ENCODE results near the gene TMEM42.

Gene TMEM42

DNA sequence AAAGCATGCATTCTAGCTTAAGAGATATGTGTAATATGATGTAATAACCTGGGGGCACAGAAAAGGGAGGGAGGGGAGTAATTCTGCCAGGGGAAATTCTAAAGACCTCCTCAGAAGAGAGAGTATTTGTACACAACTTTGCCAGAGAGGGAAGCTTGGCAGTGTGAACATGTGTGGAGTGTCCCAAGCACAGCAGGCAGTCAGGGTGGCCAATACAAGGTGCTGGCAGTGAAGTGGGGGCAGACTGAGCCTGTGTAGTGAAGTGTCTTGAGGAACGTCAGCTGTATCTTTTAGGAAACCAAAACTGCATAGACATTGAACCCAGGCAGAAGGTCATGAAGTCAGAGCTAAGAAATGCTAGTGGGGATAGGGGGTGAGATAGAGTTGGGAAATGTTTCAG is 29.7 kb upstream of the TMEM42 start:
- Histone ChIP-seq H3K4me3 (ENCODE audit: control insufficient read depth in 1 of 7, extremely low read depth in 1 of 7, insufficient read depth in 4 of 7, low read depth in 2 of 7, low read length in 6 of 7) (no peak overlapping the region), H3K27me3 (replicated peaks in 2 of 5; ENCODE audit: control insufficient read depth in 4 of 5, insufficient read depth in 5 of 5, low read length in 4 of 5) (no peaks in the 10 kb centered on the region), H3K9me3 (ENCODE audit: control extremely low read depth in 1 of 5, control insufficient read depth in 4 of 5, insufficient read depth in 2 of 5, low read depth in 1 of 5, low read length in 4 of 5) (peaks cover 5 to 13% (median 6%) of the 10 kb centered on the region in 5 experiments), H3K27ac (ENCODE audit: insufficient read depth in 1 of 2, low read depth in 1 of 2, low read length in 2 of 2, poor library complexity in 1 of 2, severe bottlenecking in 2 of 2) (no peak overlapping the region), H3K4me1 (ENCODE audit: control extremely low read depth in 1 of 4, control insufficient read depth in 4 of 4, insufficient read depth in 4 of 4, low read length in 3 of 4) (no peaks in the 10 kb centered on the region), H3K36me3 (ENCODE audit: control insufficient read depth in 4 of 4, insufficient read depth in 4 of 4, low read length in 3 of 4) (peaks cover 7 to 60% (median 39%) of the 10 kb centered on the region in 4 experiments)
- 100% methylated on average over 1 of the region's 1 CpG for WGBS (ENCODE audit: insufficient coverage)
- POLR2A ChIA-PET: no interaction called here
- CTCF ChIA-PET: interaction anchor here (1.3 kb wide), 1 partner anchor 9 kb away, joined by 3 read pairs; no protein-coding TSS in a partner anchor
- no peak for DNase-seq

DNA sequence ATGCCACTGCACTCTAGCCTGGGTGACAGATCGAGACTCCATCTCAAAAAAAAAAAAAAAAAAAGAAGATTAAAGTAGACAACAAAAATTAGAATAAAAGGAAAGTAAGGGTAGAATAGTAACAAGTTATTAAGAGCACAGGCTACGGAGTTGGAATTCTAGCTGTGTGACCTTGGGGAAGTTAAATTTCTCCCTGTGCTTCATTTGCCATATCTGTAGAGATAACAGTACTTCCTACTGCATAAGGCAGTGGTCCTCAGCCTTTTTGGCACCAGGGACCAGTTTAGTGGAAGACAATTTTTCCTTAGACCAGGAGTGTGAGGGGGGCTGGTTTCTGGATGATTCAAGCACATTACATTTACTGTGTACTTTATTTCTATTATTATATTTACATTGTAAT is 28.7 kb upstream of the TMEM42 start:
- peaks cover 14 to 68% (median 42%) of the 10 kb centered on the region in 4 experiments for H3K36me3 ChIP-seq (ENCODE audit: control insufficient read depth in 4 of 4, insufficient read depth in 4 of 4, low read length in 3 of 4)
- no peaks in the 10 kb centered on the region for H3K4me1 ChIP-seq (ENCODE audit: control extremely low read depth in 1 of 4, control insufficient read depth in 4 of 4, insufficient read depth in 4 of 4, low read length in 3 of 4)
- WGBS (ENCODE audit: insufficient coverage): 86% methylated on average over 1 of the region's 2 CpGs
- H3K27ac ChIP-seq (ENCODE audit: insufficient read depth in 1 of 2, low read depth in 1 of 2, low read length in 2 of 2, poor library complexity in 1 of 2, severe bottlenecking in 2 of 2): no peak overlapping the region
- H3K9me3 ChIP-seq (ENCODE audit: control extremely low read depth in 1 of 5, control insufficient read depth in 4 of 5, insufficient read depth in 2 of 5, low read depth in 1 of 5, low read length in 4 of 5): peaks cover 6 to 19% (median 10%) of the 10 kb centered on the region in 5 experiments
- ChIA-PET POLR2A (no interaction called here), CTCF (interaction anchor here (0.6 kb wide), 1 partner anchor 394 kb away, joined by 3 read pairs; no protein-coding TSS in a partner anchor)
- DNase-seq: no peak
- H3K4me3 ChIP-seq (ENCODE audit: control insufficient read depth in 1 of 7, extremely low read depth in 1 of 7, insufficient read depth in 4 of 7, low read depth in 2 of 7, low read length in 6 of 7): no peak overlapping the region
- H3K27me3 ChIP-seq (replicated peaks in 2 of 5; ENCODE audit: control insufficient read depth in 4 of 5, insufficient read depth in 5 of 5, low read length in 4 of 5): no peaks in the 10 kb centered on the region

DNA sequence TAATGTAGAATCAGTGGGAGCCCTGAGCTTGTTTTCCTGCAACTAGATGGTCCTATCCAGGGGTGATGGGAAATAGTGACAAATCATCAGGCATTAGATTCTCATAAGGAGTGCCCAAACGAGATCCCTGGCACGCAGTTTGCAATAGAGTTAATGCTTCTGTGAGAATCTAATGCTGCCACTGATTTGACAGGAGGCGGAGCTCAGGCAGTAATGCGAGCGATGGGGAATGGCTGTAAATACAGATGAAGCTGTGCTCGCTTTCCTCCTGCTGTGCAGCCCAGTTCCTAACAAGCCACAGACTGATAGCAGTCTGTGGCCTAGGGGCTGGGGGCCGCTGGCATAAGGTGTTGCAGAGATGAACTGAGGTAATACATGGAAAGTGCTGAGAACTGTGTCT is 28.3 kb upstream of the TMEM42 start:
- Histone ChIP-seq H3K27ac (ENCODE audit: insufficient read depth in 1 of 2, low read depth in 1 of 2, low read length in 2 of 2, poor library complexity in 1 of 2, severe bottlenecking in 2 of 2) (no peak overlapping the region), H3K4me3 (ENCODE audit: control insufficient read depth in 1 of 7, extremely low read depth in 1 of 7, insufficient read depth in 4 of 7, low read depth in 2 of 7, low read length in 6 of 7) (no peak overlapping the region), H3K9me3 (ENCODE audit: control extremely low read depth in 1 of 5, control insufficient read depth in 4 of 5, insufficient read depth in 2 of 5, low read depth in 1 of 5, low read length in 4 of 5) (peaks cover 6 to 19% (median 10%) of the 10 kb centered on the region in 5 experiments), H3K4me1 (ENCODE audit: control extremely low read depth in 1 of 4, control insufficient read depth in 4 of 4, insufficient read depth in 4 of 4, low read length in 3 of 4) (no peaks in the 10 kb centered on the region), H3K27me3 (replicated peaks in 2 of 5; ENCODE audit: control insufficient read depth in 4 of 5, insufficient read depth in 5 of 5, low read length in 4 of 5) (no peaks in the 10 kb centered on the region), H3K36me3 (ENCODE audit: control insufficient read depth in 4 of 4, insufficient read depth in 4 of 4, low read length in 3 of 4) (peaks cover 14 to 69% (median 44%) of the 10 kb centered on the region in 4 experiments)
- DNase-seq: no peak
- WGBS (ENCODE audit: insufficient coverage): 97% methylated on average over 6 of the region's 7 CpGs
- CTCF ChIA-PET: interaction anchor here (0.6 kb wide), 1 partner anchor 395 kb away, joined by 3 read pairs; no protein-coding TSS in a partner anchor
- POLR2A ChIA-PET: no interaction called here

DNA sequence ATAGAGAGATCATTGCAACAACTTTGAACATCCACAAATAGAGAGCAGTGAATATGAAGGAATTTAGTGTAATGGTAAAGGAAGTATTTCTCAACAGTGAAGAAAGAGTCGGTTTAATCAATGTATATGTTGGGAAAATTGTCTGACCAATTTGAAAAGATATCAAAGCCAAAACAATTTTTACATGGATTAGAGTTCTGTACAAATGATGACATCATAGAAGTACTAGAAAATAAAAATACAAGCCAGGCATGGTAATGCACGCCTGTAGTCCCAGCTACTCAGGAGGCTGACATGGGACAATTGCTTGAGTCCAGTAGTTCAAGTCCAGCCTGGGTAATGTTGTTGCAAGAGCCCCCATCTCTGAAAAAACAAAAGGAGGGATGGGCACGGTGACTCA is 26.0 kb upstream of the TMEM42 start:
- no peak for DNase-seq
- CTCF ChIA-PET: interaction anchor here (1.1 kb wide), 1 partner anchor 21 kb away, joined by 4 read pairs; no protein-coding TSS in a partner anchor
- Histone ChIP-seq H3K4me1 (ENCODE audit: control extremely low read depth in 1 of 4, control insufficient read depth in 4 of 4, insufficient read depth in 4 of 4, low read length in 3 of 4) (no peaks in the 10 kb centered on the region), H3K27me3 (replicated peaks in 2 of 5; ENCODE audit: control insufficient read depth in 4 of 5, insufficient read depth in 5 of 5, low read length in 4 of 5) (no peaks in the 10 kb centered on the region), H3K36me3 (ENCODE audit: control insufficient read depth in 4 of 4, insufficient read depth in 4 of 4, low read length in 3 of 4) (peaks cover 16 to 72% (median 48%) of the 10 kb centered on the region in 4 experiments), H3K27ac (ENCODE audit: insufficient read depth in 1 of 2, low read depth in 1 of 2, low read length in 2 of 2, poor library complexity in 1 of 2, severe bottlenecking in 2 of 2) (no peak overlapping the region), H3K4me3 (ENCODE audit: control insufficient read depth in 1 of 7, extremely low read depth in 1 of 7, insufficient read depth in 4 of 7, low read depth in 2 of 7, low read length in 6 of 7) (no peak overlapping the region), H3K9me3 (ENCODE audit: control extremely low read depth in 1 of 5, control insufficient read depth in 4 of 5, insufficient read depth in 2 of 5, low read depth in 1 of 5, low read length in 4 of 5) (peaks cover 6 to 19% (median 10%) of the 10 kb centered on the region in 5 experiments)
- WGBS (ENCODE audit: insufficient coverage): 100% methylated on average over 1 of the region's 3 CpGs
- POLR2A ChIA-PET: no interaction called here

DNA sequence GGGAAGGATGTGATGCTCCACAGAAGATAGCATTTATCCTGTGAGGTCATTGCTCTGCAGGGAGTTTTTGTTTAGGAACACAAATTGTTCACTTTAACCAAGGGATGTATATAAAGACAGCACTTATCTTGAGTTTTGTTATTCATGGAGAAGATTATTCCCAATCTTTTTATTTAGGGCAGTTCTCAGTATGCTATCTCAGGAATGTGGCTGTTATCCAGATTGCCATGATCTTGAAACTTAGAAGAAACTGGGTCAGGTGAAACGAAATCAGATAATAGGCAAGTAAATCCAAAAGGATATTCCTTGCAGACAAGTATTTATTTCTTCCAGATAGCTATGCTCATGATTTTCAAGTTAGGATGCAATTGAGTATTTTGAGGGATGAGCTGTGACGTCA is 19.3 kb upstream of the TMEM42 start:
- H3K27me3 ChIP-seq (replicated peaks in 2 of 5; ENCODE audit: control insufficient read depth in 4 of 5, insufficient read depth in 5 of 5, low read length in 4 of 5): no peaks in the 10 kb centered on the region
- no peaks in the 10 kb centered on the region for H3K4me1 ChIP-seq (ENCODE audit: control extremely low read depth in 1 of 4, control insufficient read depth in 4 of 4, insufficient read depth in 4 of 4, low read length in 3 of 4)
- H3K4me3 ChIP-seq (ENCODE audit: control insufficient read depth in 1 of 7, extremely low read depth in 1 of 7, insufficient read depth in 4 of 7, low read depth in 2 of 7, low read length in 6 of 7): no peak overlapping the region
- H3K36me3 ChIP-seq (ENCODE audit: control insufficient read depth in 4 of 4, insufficient read depth in 4 of 4, low read length in 3 of 4): peaks cover 13 to 74% (median 47%) of the 10 kb centered on the region in 4 experiments
- no peak overlapping the region for H3K27ac ChIP-seq (ENCODE audit: insufficient read depth in 1 of 2, low read depth in 1 of 2, low read length in 2 of 2, poor library complexity in 1 of 2, severe bottlenecking in 2 of 2)
- WGBS (ENCODE audit: insufficient coverage): no CpG with 5 or more reads among the region's 2 CpGs
- DNase-seq: no peak
- ChIA-PET POLR2A (no interaction called here), CTCF (interaction anchor here (0.6 kb wide), 1 partner anchor 256 kb away, joined by 3 read pairs; no protein-coding TSS in a partner anchor)
- H3K9me3 ChIP-seq (ENCODE audit: control extremely low read depth in 1 of 5, control insufficient read depth in 4 of 5, insufficient read depth in 2 of 5, low read depth in 1 of 5, low read length in 4 of 5): peaks cover 0 to 5% (median 3%) of the 10 kb centered on the region in 5 experiments

DNA sequence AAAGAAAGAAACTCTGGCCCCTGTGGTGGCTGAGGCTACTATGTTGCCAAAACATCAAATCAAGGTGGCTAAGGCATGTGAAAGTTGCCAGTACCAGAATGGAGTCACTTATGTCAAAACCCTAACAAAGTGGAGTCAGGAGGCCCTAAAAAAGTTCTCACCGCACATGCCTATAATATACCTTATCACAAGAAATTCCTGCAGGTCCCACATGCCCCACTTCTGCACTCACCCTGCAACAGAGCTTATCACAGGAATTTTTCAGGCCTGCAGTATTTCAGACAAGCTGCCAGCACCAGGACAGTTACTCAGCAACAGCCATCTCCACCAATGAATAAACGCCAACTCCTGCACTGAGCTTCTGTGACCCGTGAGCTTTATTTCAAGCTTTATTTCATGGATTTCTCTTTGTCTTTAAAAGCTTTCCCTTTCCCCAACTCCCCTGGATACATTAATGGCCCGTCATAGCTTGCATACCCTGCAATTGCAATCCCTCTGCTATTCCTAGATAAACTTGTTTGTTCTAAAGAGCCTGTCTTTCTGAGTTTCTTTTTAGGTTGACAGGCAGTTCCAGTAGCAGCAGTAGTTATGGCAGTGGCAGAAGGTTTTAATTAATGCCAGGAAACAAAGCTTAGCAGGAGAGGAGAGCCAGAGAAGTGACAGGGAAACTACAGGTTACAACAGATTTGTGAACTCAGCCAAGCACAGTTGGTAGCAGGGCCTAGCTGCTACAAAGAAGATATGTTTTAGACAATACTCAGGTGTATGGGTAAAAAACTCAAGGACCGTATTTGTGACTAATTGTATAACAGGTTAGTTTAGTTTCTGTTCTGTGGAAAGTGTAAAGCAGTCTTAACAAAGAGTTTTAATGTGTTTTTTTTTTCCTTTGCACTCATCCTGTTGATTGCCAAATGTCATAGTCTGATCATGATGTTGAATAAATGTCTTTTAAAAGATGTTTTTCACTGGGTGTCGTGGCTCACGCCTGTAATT is 15.9 kb upstream of the TMEM42 start:
- H3K27me3 ChIP-seq (replicated peaks in 2 of 5; ENCODE audit: control insufficient read depth in 4 of 5, insufficient read depth in 5 of 5, low read length in 4 of 5): no peaks in the 10 kb centered on the region
- no peaks in the 10 kb centered on the region for H3K4me1 ChIP-seq (ENCODE audit: control extremely low read depth in 1 of 4, control insufficient read depth in 4 of 4, insufficient read depth in 4 of 4, low read length in 3 of 4)
- no peak overlapping the region for H3K27ac ChIP-seq (ENCODE audit: insufficient read depth in 1 of 2, low read depth in 1 of 2, low read length in 2 of 2, poor library complexity in 1 of 2, severe bottlenecking in 2 of 2)
- H3K4me3 ChIP-seq (ENCODE audit: control insufficient read depth in 1 of 7, extremely low read depth in 1 of 7, insufficient read depth in 4 of 7, low read depth in 2 of 7, low read length in 6 of 7): no peak overlapping the region
- ChIA-PET POLR2A (no interaction called here), CTCF (interaction anchor here (0.9 kb wide), 1 partner anchor 15 kb away, joined by 3 read pairs; no protein-coding TSS in a partner anchor)
- WGBS (ENCODE audit: insufficient coverage): 99% methylated on average over 7 of the region's 7 CpGs
- peaks cover 6 to 66% (median 33%) of the 10 kb centered on the region in 4 experiments for H3K36me3 ChIP-seq (ENCODE audit: control insufficient read depth in 4 of 4, insufficient read depth in 4 of 4, low read length in 3 of 4)
- H3K9me3 ChIP-seq (ENCODE audit: control extremely low read depth in 1 of 5, control insufficient read depth in 4 of 5, insufficient read depth in 2 of 5, low read depth in 1 of 5, low read length in 4 of 5): no peaks in the 10 kb centered on the region
- no peak for DNase-seq

DNA sequence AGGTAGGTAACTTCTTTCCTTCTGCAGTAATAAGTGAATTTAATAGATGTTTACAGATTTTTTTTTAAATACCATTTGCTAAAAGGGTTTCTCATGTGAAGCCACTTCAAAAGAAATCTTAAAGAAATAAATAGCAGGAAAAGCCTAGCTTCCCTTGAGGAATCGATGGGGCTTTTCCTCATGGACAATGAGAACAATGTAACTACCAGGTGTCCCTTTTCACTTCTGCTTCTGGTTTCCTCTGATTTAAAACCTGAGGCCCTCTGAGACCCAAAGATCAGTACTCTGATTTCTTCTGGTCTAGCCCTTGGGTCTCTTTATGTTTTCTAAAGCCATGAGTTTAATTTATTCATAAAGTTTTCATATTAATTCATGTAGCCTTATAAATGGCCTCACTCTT is 13.1 kb upstream of the TMEM42 start:
- POLR2A ChIA-PET: no interaction called here
- 91% methylated on average over 1 of the region's 1 CpG for WGBS (ENCODE audit: insufficient coverage)
- no peaks in the 10 kb centered on the region for H3K27me3 ChIP-seq (replicated peaks in 2 of 5; ENCODE audit: control insufficient read depth in 4 of 5, insufficient read depth in 5 of 5, low read length in 4 of 5)
- CTCF ChIA-PET: interaction anchor here (1.4 kb wide), 1 partner anchor 316 kb away, joined by 3 read pairs; no protein-coding TSS in a partner anchor
- no peak for DNase-seq
- no peak overlapping the region for H3K4me3 ChIP-seq (ENCODE audit: control insufficient read depth in 1 of 7, extremely low read depth in 1 of 7, insufficient read depth in 4 of 7, low read depth in 2 of 7, low read length in 6 of 7)
- no peak overlapping the region for H3K27ac ChIP-seq (ENCODE audit: insufficient read depth in 1 of 2, low read depth in 1 of 2, low read length in 2 of 2, poor library complexity in 1 of 2, severe bottlenecking in 2 of 2)
- no peaks in the 10 kb centered on the region for H3K4me1 ChIP-seq (ENCODE audit: control extremely low read depth in 1 of 4, control insufficient read depth in 4 of 4, insufficient read depth in 4 of 4, low read length in 3 of 4)
- peaks cover 0 to 3% (median 0%) of the 10 kb centered on the region in 5 experiments for H3K9me3 ChIP-seq (ENCODE audit: control extremely low read depth in 1 of 5, control insufficient read depth in 4 of 5, insufficient read depth in 2 of 5, low read depth in 1 of 5, low read length in 4 of 5)
- H3K36me3 ChIP-seq (ENCODE audit: control insufficient read depth in 4 of 4, insufficient read depth in 4 of 4, low read length in 3 of 4): peaks cover 7 to 71% (median 34%) of the 10 kb centered on the region in 4 experiments

Measured in common myeloid progenitor, CD34-positive (primary cell).